Activated CD4-positive, alpha-beta T cell treated with anti-CD3 and anti-CD28 coated beads, Interleukin-2, amount 50 U/mL, for 48 hours (primary cell): ENCODE data around the gene PGRMC2.
"Not testable (repeated sequence)": the region's sequence is repeated elsewhere in the genome, so short reads cannot be mapped to it uniquely, and the experiment has no call there.

ENCODE experiments used
- DNase-seq, 2 experiments: peaks; one replicate each; pipeline ENCODE4 v3.0.0-alpha.2; 2020

PGRMC2 gene

GRCh38 chr4:128265550-128265949 lies 22.1 kb downstream of the PGRMC2 start:
- not testable (repeated sequence) for DNase-seq

GRCh38 chr4:128259889-128260288 lies 27.7 kb downstream of the PGRMC2 start:
- not testable (repeated sequence) for DNase-seq

GRCh38 chr4:128258166-128258565 lies 29.4 kb downstream of the PGRMC2 start:
- DNase-seq = not testable (repeated sequence)

- DNase-seq = no peak
Measured at GRCh38 chr4:128256539-128256938, 31.1 kb downstream of the PGRMC2 start.

GRCh38 chr4:128255906-128256305 lies 31.7 kb downstream of the PGRMC2 start:
- no peak for DNase-seq

- no peak for DNase-seq
Measured at GRCh38 chr4:128249787-128250668, 37.6 kb downstream of the PGRMC2 start.

DNA sequence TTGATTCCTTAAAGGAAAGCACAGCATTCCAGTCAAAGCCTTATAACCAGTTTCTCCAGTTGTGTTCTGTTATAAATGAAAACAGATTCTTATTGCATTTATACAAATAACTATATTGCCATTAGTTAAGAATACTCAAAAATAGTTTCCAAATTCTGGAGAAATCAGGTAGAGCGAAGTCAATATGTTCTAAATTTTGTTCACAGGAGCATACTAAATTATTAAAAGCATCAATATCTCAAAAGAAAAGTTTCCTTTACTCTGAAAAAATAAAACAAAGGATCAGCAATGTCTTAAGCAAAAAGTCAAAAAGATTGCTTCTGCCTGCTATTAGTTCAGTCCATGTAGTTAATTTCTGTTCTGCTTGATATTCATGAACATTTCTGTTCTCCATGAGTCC lies 39.7 kb downstream of the PGRMC2 start:
- DNase-seq = no peak

- DNase-seq = not testable (repeated sequence)
Measured at GRCh38 chr4:128245391-128245790, 42.2 kb downstream of the PGRMC2 start.

DNA sequence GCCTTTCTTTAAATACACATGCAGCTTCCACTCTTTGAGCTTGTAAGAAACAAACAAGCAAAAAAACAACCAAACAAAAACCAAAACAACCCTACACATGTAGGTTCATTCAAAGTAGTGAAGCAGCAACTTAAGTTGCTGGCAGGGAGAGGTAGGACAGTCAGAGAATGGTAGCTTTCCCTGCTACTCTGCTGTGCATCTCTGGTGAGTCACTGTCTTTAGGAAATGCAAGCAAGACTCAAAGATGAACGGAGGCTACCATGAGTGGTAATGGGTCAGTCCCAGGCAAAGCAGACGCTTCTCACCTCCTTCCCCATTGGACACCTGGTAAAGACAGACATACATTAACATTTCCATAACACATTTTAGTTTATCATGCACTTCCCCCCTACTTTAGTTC lies 43.2 kb downstream of the PGRMC2 start:
- DNase-seq = no peak

DNA sequence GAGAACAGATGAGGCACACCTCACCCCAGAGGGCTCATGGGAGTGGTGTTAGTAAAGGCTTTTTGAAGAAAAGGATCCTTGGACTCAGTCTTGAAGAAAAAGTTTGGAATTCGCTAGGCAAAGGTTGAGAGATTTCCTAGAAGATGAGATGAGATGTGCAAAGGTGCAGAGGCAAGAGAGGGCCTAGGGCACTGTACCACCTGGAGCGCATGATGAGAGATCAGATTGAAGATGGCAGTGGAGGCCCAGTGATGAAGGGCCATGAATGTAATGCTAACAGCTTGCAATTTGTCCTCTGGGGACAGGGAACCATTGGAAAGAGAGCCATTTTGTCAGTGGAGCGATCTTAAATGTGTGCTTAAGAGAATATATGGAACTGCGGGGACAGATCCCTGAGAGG lies 45.0 kb downstream of the PGRMC2 start:
- no peak for DNase-seq

DNA sequence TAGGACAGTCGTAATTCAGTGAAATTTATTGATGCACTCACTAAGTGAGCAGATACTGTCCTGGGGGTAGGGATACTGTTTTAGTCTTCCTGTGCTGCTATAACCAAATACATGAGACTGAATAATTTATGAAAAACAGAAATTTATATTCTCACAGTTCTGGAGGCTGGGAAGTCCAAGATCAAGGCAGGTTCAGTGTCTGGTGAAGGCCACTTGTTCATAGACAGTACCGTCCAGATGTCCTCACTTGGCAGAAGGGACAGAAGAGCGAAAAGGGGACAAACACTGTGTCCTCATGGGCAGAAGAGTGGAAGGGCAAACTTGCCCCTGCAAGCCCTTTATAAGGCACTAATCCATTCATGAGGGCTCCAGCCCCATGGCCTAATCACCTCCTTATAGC lies 45.6 kb downstream of the PGRMC2 start:
- no peak for DNase-seq

DNA sequence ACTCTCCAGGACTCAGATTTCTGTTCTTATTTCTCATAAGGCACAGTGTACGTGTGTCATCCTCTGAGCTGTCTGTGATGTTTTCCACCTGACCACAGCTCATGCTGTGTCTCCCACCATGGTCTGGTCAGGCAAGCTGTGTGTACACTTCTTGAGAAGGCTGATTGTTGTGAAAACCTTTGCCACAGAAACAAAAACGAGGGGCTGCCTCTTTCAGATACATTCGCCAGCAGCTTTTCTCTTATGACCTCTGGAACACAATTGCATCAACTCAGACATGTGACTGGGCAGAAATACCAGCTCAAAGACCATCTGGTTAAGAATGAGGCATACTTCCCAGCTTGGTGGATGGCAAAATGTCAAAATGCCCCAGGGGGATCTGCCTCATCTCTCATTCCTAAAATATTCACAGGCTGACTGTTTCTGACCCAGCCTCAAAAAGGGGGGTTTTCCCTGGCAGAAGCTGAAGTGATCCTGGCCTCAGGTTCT lies 46.1 kb downstream of the PGRMC2 start:
- no peak for DNase-seq

DNA sequence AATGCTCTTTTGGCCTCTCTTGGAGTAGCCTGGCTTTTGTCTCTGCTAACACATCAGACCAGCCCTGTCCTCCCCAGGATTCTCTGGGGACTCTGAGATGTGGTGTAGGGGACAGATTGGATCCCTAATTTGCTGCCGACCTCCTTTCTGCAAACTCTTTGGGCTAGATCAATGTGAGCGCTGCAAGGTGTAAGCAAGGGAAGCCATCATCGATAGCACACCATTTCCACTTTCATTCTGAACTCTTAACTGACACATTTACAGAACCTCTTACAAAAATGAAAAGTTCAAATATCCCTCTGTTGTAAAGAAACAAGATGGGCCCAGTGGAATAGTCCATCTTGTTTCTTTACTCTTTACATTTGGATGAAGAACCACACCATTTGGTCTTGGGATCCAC lies 46.6 kb downstream of the PGRMC2 start:
- DNase-seq = no peak

GRCh38 chr4:128234836-128235235 lies 52.8 kb downstream of the PGRMC2 start:
- DNase-seq = no peak

GRCh38 chr4:128232719-128233118 lies 54.9 kb downstream of the PGRMC2 start:
- DNase-seq = no peak

GRCh38 chr4:128228845-128229795 lies 58.5 kb downstream of the PGRMC2 start:
- DNase-seq = no peak

- DNase-seq = no peak
Measured at GRCh38 chr4:128227991-128228571, 59.5 kb downstream of the PGRMC2 start.

DNA sequence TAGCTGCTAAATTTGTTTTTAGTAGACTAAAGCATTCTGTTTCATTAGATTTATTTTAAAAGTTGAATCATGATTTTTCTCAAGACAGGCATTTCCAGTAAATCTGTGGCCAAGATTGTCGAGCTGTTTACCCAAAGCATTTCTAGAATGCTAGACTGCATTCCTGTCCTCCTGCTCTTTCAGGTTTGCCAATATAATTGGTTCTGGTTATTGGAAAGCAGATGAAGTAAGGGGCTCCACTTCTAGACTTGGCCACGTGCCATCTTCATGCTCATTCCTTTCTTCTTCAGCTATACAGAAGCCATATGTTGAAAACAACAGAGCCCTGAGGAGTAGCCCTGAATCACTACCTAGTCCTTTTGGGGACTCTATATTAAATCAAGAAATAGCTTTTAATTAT lies 62.5 kb downstream of the PGRMC2 start:
- DNase-seq = no peak

DNA sequence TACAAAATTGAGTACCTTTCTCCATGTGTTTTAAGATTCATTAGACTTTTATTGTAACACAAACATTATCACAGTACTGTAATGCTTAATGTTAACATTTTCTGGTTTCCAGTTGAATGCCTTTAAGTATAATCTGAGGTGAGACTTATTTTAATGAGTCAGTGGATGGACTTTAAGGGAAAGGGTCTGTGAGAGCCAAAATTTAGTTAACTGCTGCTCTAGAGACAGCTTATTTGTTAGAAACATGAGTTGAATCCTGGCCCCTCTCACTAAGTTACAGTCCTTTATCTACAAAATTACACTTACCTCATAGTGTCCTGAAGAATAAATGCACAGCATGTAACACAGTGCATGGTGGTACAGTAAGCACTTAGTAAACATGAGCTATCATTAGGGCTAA lies 66.0 kb downstream of the PGRMC2 start:
- DNase-seq = no peak

DNA sequence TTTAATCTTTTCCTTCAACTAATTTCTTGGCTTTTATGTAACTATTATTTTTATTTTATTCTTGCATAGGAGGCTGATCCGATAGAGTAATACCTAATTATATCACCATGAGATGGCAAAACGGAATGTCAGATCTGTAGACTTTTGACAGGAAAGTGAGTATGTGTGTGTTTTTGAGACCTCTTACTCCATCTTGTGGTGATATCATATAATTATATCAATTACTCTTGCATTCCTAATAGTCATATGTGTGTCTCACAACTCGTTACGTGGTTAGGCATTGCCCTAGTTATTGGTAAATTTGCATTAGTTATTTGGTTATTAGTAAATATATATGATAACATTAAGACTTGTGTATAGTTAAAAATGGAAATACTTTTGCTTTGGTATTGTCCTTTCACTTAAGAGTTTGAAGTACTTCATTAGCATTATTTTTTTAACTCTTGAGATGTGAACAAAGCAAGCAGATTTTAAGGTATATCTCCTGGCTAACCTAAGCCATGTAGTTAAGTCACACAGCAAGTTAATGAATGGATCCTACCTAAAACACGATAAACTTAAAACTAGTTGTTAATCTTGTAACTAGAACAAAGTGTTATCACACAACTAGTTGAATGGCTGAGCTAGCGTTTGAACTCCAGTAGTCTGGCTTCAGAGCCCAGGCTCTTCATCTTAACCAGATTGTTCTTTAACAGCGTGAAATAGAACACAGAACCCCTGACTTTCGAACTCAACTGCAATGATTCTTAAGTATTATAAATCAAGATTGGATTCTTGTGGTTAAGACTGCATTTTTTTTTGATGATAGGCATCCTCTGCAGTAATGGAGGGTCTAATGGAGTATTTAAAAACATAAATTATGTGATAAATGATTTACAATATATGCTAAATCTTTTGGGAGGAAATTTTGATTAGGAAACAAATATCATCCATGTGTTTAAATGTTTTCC lies 67.1 kb downstream of the PGRMC2 start:
- no peak for DNase-seq
